OCI-LY7 (cell line): ENCODE results near the gene LGALS3. TPM values are rescaled to one million over a fixed set of nuclear protein-coding genes. Genes with fewer than 3 reads are reported as not detected.

ENCODE experiments used
- BruUV-seq: library from RNA; stranded (reverse); fragments of 400-500 nt; replicated peaks from 2 replicates; lab custom pipeline; 2021; lab: Mats Ljungman, UMichigan
- CTCF ChIA-PET: fragments of 300-600 bp; sonication (Branson Sonifier 250); formaldehyde crosslinking; loops from one replicate; lab custom pipeline; 2022; ENCODE audit warnings: antibody characterized with exemption; ENCODE audit not compliant: unreplicated experiment; lab: Charles Lee
- POLR2A ChIA-PET: fragments of 300-600 bp; sonication (Branson Sonifier 250); formaldehyde crosslinking; loops from one replicate; lab custom pipeline; 2022; ENCODE audit warnings: antibody characterized with exemption; lab: Charles Lee
- DNase-seq: peaks from one replicate; pipeline ENCODE4 v3.0.0-alpha.2; 2015; ENCODE audit warnings: low spot score
- H2AFZ ChIP-seq: fragments of 200-600 bp; sonication (generic), shearing (Covaris generic); 2 replicates; pipeline ENCODE4 v1.6.1; 2014; ENCODE audit warnings: mild to moderate bottlenecking, antibody characterized with exemption, low read length, moderate library complexity
- H3K27ac ChIP-seq: fragments of 200-600 bp; sonication (generic); 2 replicates; pipeline ENCODE4 v1.5.1; 2014; ENCODE audit warnings: mixed run types, low read depth, mild to moderate bottlenecking, moderate library complexity, low read length, inconsistent platforms; ENCODE audit not compliant: poor library complexity, severe bottlenecking
- H3K36me3 ChIP-seq: fragments of 200-600 bp; sonication (generic); 2 replicates; pipeline ENCODE4 v1.6.1; 2014; ENCODE audit warnings: mild to moderate bottlenecking, antibody characterized with exemption, low read length, moderate library complexity, mixed read lengths; ENCODE audit not compliant: insufficient read depth
- H3K4me1 ChIP-seq: fragments of 200-600 bp; sonication (generic); 2 replicates; pipeline ENCODE4 v1.5.1; 2014; ENCODE audit warnings: mild to moderate bottlenecking, low read length; ENCODE audit not compliant: insufficient read depth, poor library complexity, severe bottlenecking
- H3K4me2 ChIP-seq: fragments of 200-600 bp; sonication (generic); 2 replicates; pipeline ENCODE4 v1.6.1; 2014; ENCODE audit warnings: mild to moderate bottlenecking, low read length
- H3K4me3 ChIP-seq: fragments of 200-600 bp; sonication (generic); 2 replicates; pipeline ENCODE4 v1.5.1; 2014; ENCODE audit warnings: mild to moderate bottlenecking, low read depth, low read length; ENCODE audit not compliant: poor library complexity, severe bottlenecking
- H3K79me2 ChIP-seq: fragments of 200-600 bp; sonication (generic); 2 replicates; pipeline ENCODE4 v1.6.1; 2016; ENCODE audit warnings: low read depth, mild to moderate bottlenecking, low read length, moderate library complexity, mixed read lengths; ENCODE audit not compliant: insufficient read depth
- H3K9me2 ChIP-seq: fragments of 200-600 bp; sonication (generic); 2 replicates; pipeline ENCODE4 v1.6.1; 2016; ENCODE audit warnings: mild to moderate bottlenecking, low read length, mixed read lengths; ENCODE audit not compliant: insufficient read depth
- H3K9me3 ChIP-seq: fragments of 200-600 bp; sonication (generic); 2 replicates; pipeline ENCODE4 v1.6.1; 2014; ENCODE audit warnings: mild to moderate bottlenecking, mixed run types, low read length, mixed read lengths
- H4K20me1 ChIP-seq: fragments of 200-600 bp; sonication (generic); 2 replicates; pipeline ENCODE4 v1.6.1; 2014; ENCODE audit warnings: mild to moderate bottlenecking, antibody characterized with exemption, low read length, moderate library complexity, mixed read lengths; ENCODE audit not compliant: insufficient read depth
- CTCF ChIP-seq: fragments of 200-600 bp; sonication (generic); conservative IDR thresholded peaks from 2 replicates; pipeline ENCODE4 v1.5.1; 2014; ENCODE audit warnings: mild to moderate bottlenecking, antibody characterized with exemption, low read length, moderate library complexity, mixed read lengths
- EZH2phosphoT487 ChIP-seq: fragments of 200-600 bp; sonication (generic); IDR thresholded peaks from 2 replicates; pipeline ENCODE4 v1.6.1; 2018; ENCODE audit warnings: low read depth, borderline replicate concordance, mild to moderate bottlenecking, mixed run types, antibody characterized with exemption, low read length, moderate library complexity, mixed read lengths
- intact Hi-C: fragments of 100-400 bp; cut with micrococcal nuclease; formaldehyde crosslinking; loops from one replicate; pipeline ENCODE4 v1.10.0; 2022; ENCODE audit not compliant: unreplicated experiment
- total RNA-seq, 2 experiments: library from RNA; depleted of rRNA in 1 of 2; stranded (reverse); fragments of >200 nt in 1 of 2; shearing (Covaris generic) in 1 of 2; gene quantifications; 2 replicates each; pipeline ENCODE4 v1.2.3, GENCODE V29; 2014 to 2022

Gene LGALS3
- total RNA-seq, 2 experiments from 2014 or later: not detected

DNA sequence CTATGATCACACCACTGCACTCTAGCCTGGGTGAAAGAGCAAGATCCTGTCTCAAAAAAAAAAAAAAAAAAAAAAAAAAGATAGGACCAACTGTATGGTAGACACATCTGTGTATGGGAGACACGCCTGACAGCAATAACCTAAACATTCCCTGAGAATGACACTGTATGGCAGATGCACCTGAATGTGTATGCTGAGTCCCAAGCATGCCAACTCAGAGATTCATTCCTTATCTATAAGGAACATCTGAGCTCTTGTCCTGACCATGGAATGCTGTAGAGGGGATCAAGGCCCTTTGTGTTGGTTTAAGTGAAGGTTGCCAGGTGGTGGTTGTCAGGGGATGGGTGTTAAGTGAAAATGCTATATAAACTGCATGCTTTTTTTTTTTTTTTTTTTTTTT, 19.2 kb upstream of the LGALS3 start:
- H3K4me1 ChIP-seq: peaks cover 12% of the 10 kb centered on the region
- POLR2A ChIA-PET: no interaction called here
- intact Hi-C loops: loop anchor here (10.0 kb wide), 1 partner anchor 475 kb away; the partner anchor contains the start of gene KTN1
- H3K4me2 ChIP-seq: no peak overlapping the region
- H2AFZ ChIP-seq: no peak overlapping the region
- no TSS peak for BruUV-seq
- no peak overlapping the region for H3K27ac ChIP-seq
- no peaks in the 10 kb centered on the region for H3K36me3 ChIP-seq
- no peak for DNase-seq
- H3K9me2 ChIP-seq: no peaks in the 10 kb centered on the region
- H3K79me2 ChIP-seq: no peaks in the 10 kb centered on the region
- no peak overlapping the region for H3K4me3 ChIP-seq
- H4K20me1 ChIP-seq: no peaks in the 10 kb centered on the region
- CTCF ChIA-PET: no interaction called here
- no peaks in the 10 kb centered on the region for H3K9me3 ChIP-seq
- TF ChIP-seq CTCF (no peak), EZH2phosphoT487 (no peak)

DNA sequence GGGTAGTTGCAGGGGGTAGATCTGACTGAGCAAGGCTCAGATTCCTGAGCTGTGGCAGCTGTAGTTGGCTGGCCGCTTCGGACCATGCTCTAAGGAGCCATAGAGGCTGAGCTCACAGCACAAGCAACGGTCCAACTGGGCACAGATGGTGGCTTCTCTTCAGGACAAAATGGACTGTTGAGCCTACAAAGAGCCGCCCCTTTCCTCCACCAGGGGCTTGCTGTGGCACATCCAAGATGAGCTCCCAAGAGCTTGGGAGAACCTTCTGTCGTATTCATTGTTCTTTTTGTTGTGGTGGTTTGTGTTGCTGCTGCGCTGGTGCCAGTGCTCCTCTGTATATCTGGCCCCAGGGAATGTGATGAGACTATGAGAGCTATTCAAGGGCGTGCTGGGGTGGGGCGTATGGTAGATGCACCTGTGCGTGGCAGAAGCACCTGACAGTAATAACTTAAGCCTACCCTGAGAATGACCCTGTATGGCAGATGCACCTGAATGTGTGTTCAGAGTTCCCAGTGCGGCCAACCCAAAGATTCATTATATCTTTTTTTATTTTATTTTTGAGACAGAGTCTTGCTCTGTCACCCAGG, 17.8 kb upstream of the LGALS3 start:
- H3K79me2 ChIP-seq: no peaks in the 10 kb centered on the region
- H3K4me1 ChIP-seq: peaks cover 12% of the 10 kb centered on the region
- intact Hi-C loops: no loop called here
- H3K27ac ChIP-seq: no peak overlapping the region
- DNase-seq: no peak
- H2AFZ ChIP-seq: no peak overlapping the region
- no peak overlapping the region for H3K4me2 ChIP-seq
- H3K9me2 ChIP-seq: no peaks in the 10 kb centered on the region
- H3K9me3 ChIP-seq: no peaks in the 10 kb centered on the region
- BruUV-seq: no TSS peak
- CTCF ChIA-PET: interaction anchor here (0.7 kb wide), 1 partner anchor 8 kb away, joined by 5 read pairs; no protein-coding TSS in a partner anchor
- H4K20me1 ChIP-seq: no peaks in the 10 kb centered on the region
- no peak overlapping the region for H3K4me3 ChIP-seq
- POLR2A ChIA-PET: interaction anchor here (0.6 kb wide), 1 partner anchor 46 kb away, joined by 3 read pairs; no protein-coding TSS in a partner anchor
- TF ChIP-seq CTCF (no peak), EZH2phosphoT487 (no peak)
- H3K36me3 ChIP-seq: no peaks in the 10 kb centered on the region

- Histone ChIP-seq H2AFZ (no peak overlapping the region), H3K79me2 (no peaks in the 10 kb centered on the region), H3K4me3 (no peak overlapping the region), H4K20me1 (no peaks in the 10 kb centered on the region), H3K9me2 (no peaks in the 10 kb centered on the region), H3K9me3 (no peaks in the 10 kb centered on the region), H3K36me3 (no peaks in the 10 kb centered on the region), H3K27ac (no peak overlapping the region), H3K4me1 (peaks cover 12% of the 10 kb centered on the region), H3K4me2 (no peak overlapping the region)
- intact Hi-C loops: no loop called here
- POLR2A ChIA-PET: interaction anchor here (0.5 to 1.7 kb wide), 4 partner anchors 11 to 43 kb away, joined by 3 to 5 read pairs (median 3); no protein-coding TSS in a partner anchor
- no peak for DNase-seq
- BruUV-seq: no TSS peak
- no peak for TF ChIP-seq CTCF
- no peak for TF ChIP-seq EZH2phosphoT487
- CTCF ChIA-PET: interaction anchor here (0.7 kb wide), 1 partner anchor 22 kb away, joined by 3 read pairs; no protein-coding TSS in a partner anchor
These were observed 14.3 kb upstream of the LGALS3 start for GRCh38 chr14:55114720-55115119.
